ENCODE results near the gene TM9SF4. TPM values are rescaled to one million over a fixed set of nuclear protein-coding genes. Genes with fewer than 3 reads are reported as not detected.

The TM9SF4 gene
- total RNA-seq, 4 donors from 2014 or later: 18.0 to 22.9 (median 21.0) TPM

GRCh38 chr20:32179934-32180333, 70.4 kb downstream of the TM9SF4 start:
- in situ Hi-C loops (cut with MboI; ENCODE audit: low sequenced_read_pairs in 4 of 4) (no loop called here), intact Hi-C loops (cut with DNase I; ENCODE audit: low total_unique reads) (no loop called here)
- Histone ChIP-seq H3K4me1 (no peaks in the 10 kb centered on the region), H3K27ac (no peak overlapping the region), H3K9me3 (no peaks in the 10 kb centered on the region), H3K4me3 (no peak overlapping the region), H3K36me3 (no peaks in the 10 kb centered on the region), H3K27me3 (no peaks in the 10 kb centered on the region)
- TF ChIP-seq POLR2A (IDR thresholded peaks at IDR 0.05): no peak
- no peak for TF ChIP-seq CTCF (IDR thresholded peaks at IDR 0.05 in 4 of 5, conservative IDR thresholded peaks at IDR 0.05 in 1 of 5)
- DNase-seq (no peak), ATAC-seq (no peak)

GRCh38 chr20:32181606-32182005, 72.1 kb downstream of the TM9SF4 start:
- Histone ChIP-seq H3K36me3 (no peaks in the 10 kb centered on the region), H3K27ac (no peak overlapping the region), H3K9me3 (no peaks in the 10 kb centered on the region), H3K27me3 (no peaks in the 10 kb centered on the region), H3K4me3 (no peak overlapping the region), H3K4me1 (no peaks in the 10 kb centered on the region)
- intact Hi-C loops (cut with DNase I; ENCODE audit: low total_unique reads) (no loop called here), in situ Hi-C loops (cut with MboI; ENCODE audit: low sequenced_read_pairs in 4 of 4) (no loop called here)
- ATAC-seq: no peak
- DNase-seq: no peak
- TF ChIP-seq CTCF (IDR thresholded peaks at IDR 0.05 in 4 of 5, conservative IDR thresholded peaks at IDR 0.05 in 1 of 5): no peak
- TF ChIP-seq POLR2A (IDR thresholded peaks at IDR 0.05): no peak

- DNase-seq: no peak
- in situ Hi-C loops (cut with MboI; ENCODE audit: low sequenced_read_pairs in 4 of 4) (no loop called here), intact Hi-C loops (cut with DNase I; ENCODE audit: low total_unique reads) (no loop called here)
Measured at GRCh38 chr20:32183947-32184635, 74.6 kb downstream of the TM9SF4 start.

GRCh38 chr20:32184961-32185603, 75.6 kb downstream of the TM9SF4 start:
- no peak overlapping the region for H3K27ac ChIP-seq
- intact Hi-C loops (cut with DNase I; ENCODE audit: low total_unique reads): no loop called here
- in situ Hi-C loops (cut with MboI; ENCODE audit: low sequenced_read_pairs in 4 of 4): no loop called here
- no peaks in the 10 kb centered on the region for H3K9me3 ChIP-seq
- H3K36me3 ChIP-seq: no peaks in the 10 kb centered on the region
- DNase-seq (no peak), ATAC-seq (no peak)
- peaks cover 0 to 16% of the 10 kb centered on the region in 2 donors for H3K4me1 ChIP-seq
- H3K27me3 ChIP-seq: no peaks in the 10 kb centered on the region
- H3K4me3 ChIP-seq: no peak overlapping the region
- no peak for TF ChIP-seq POLR2A (IDR thresholded peaks at IDR 0.05)

More at GRCh38 chr20:32183947-32184635, 74.6 kb downstream of the TM9SF4 start:
- H3K27me3 ChIP-seq: no peaks in the 10 kb centered on the region
- TF ChIP-seq POLR2A (IDR thresholded peaks at IDR 0.05) (no peak), CTCF (IDR thresholded peaks at IDR 0.05 in 4 of 5, conservative IDR thresholded peaks at IDR 0.05 in 1 of 5) (no peak)
- H3K4me1 ChIP-seq: peaks cover 0 to 7% of the 10 kb centered on the region in 2 donors
- no peak for ATAC-seq
- H3K9me3 ChIP-seq: no peaks in the 10 kb centered on the region
- H3K27ac ChIP-seq: no peak overlapping the region
- H3K4me3 ChIP-seq: no peak overlapping the region
- no peaks in the 10 kb centered on the region for H3K36me3 ChIP-seq

- H3K27me3 ChIP-seq: no peaks in the 10 kb centered on the region
- in situ Hi-C loops (cut with MboI; ENCODE audit: low sequenced_read_pairs in 4 of 4): no loop called here
- no peak for ATAC-seq
Measured at GRCh38 chr20:32186506-32186905, 77.0 kb downstream of the TM9SF4 start.

More at GRCh38 chr20:32186506-32186905, 77.0 kb downstream of the TM9SF4 start:
- no peak overlapping the region for H3K4me3 ChIP-seq
- no peak overlapping the region for H3K27ac ChIP-seq
- no peaks in the 10 kb centered on the region for H3K9me3 ChIP-seq
- TF ChIP-seq CTCF (IDR thresholded peaks at IDR 0.05 in 4 of 5, conservative IDR thresholded peaks at IDR 0.05 in 1 of 5) (no peak), POLR2A (IDR thresholded peaks at IDR 0.05) (no peak)
- DNase-seq: no peak
- peaks cover 3 to 25% of the 10 kb centered on the region in 2 donors for H3K4me1 ChIP-seq
- intact Hi-C loops (cut with DNase I; ENCODE audit: low total_unique reads): no loop called here
- no peaks in the 10 kb centered on the region for H3K36me3 ChIP-seq
